Measurements from ENCODE around the gene GRAMD2B. TPM values are rescaled to one million over a fixed set of nuclear protein-coding genes. Genes with fewer than 3 reads are reported as not detected.
"Not testable (repeated sequence)": the region's sequence is repeated elsewhere in the genome, so short reads cannot be mapped to it uniquely, and the experiment has no call there.

Gene GRAMD2B
- total and polyA plus RNA-seq, 2 experiments from 2014 or later = 90.4 to 128 TPM

GRCh38 chr5:126468091-126468490 lies 44.9 kb downstream of the GRAMD2B start:
- no peaks in the 10 kb centered on the region for H3K9me2 ChIP-seq (ENCODE audit: insufficient read depth)
- peak overlapping the region; percentile 91 for H3K27ac ChIP-seq
- no peak overlapping the region for H2AFZ ChIP-seq
- TF ChIP-seq EZH2phosphoT487 (IDR thresholded peaks at IDR 0.05; ENCODE audit: insufficient read depth, low read depth) (no peak), EZH2 (IDR thresholded peaks at IDR 0.05; ENCODE audit: insufficient read depth, poor library complexity, severe bottlenecking) (no peak)
- no peak for DNase-seq
- 96 to 99% methylated on average over 3 of the region's 3 CpGs for WGBS, 2 experiments (ENCODE audit: low coverage in 1 of 2, low lambda C conversion rate in 2 of 2, missing lambda C conversion rate in 2 of 2)
- H3K9ac ChIP-seq = no peak overlapping the region
- in situ Hi-C loops (cut with MboI) = no loop called here
- H3K4me2 ChIP-seq (ENCODE audit: unreplicated experiment) = no peak overlapping the region
- no peak overlapping the region for H3K4me3 ChIP-seq
- H3K4me1 ChIP-seq (ENCODE audit: insufficient read depth) = peaks cover 53% of the 10 kb centered on the region
- no peaks in the 10 kb centered on the region for H3K9me3 ChIP-seq (ENCODE audit: low read depth)
- no peaks in the 10 kb centered on the region for H3K27me3 ChIP-seq (replicated peaks; ENCODE audit: insufficient read depth)
- H3K36me3 ChIP-seq (ENCODE audit: low read depth) = peaks cover 71% of the 10 kb centered on the region
- H3F3A ChIP-seq (ENCODE audit: insufficient read depth) = peaks cover 90% of the 10 kb centered on the region
- H3K79me2 ChIP-seq (ENCODE audit: insufficient read depth) = peaks cover 68% of the 10 kb centered on the region
- no peaks in the 10 kb centered on the region for H4K20me1 ChIP-seq (ENCODE audit: insufficient read depth)

DNA sequence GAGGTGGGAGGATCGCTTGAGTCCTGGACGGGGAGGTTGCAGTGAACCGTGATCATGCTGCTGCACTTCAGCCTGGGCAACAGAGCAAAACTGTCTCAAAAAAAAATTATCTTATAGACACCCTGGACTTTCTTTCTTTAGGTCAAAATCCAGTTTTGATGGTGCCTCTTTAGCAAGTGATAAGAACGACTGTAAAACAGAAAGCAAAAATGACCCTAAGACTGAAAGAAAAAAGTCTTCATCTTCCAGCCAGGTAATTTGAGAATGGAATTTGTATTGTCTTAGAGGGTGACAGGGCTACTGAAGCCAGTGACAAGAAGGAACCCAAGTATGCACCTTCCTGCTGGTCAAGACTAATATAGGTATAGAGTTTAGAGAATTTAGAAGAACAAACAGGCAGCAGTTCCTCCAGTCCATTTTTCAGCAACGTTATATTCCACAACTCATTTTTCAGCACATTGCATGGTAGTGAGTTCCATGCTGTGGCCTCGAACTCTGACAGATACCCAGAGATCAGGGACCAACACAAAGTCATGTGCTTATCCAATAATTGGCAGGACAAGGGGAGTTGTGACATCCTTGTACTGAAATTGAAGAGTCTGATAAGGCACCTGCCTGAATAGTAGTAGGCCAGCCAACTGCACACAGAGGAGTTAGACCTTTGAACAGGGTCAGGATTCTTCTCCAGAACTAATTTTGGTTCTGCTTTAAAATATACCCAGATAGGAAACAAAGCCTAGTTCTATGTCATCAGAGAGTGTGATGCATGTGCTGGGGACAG lies 46.5 kb downstream of the GRAMD2B start:
- TF ChIP-seq EZH2phosphoT487 (IDR thresholded peaks at IDR 0.05; ENCODE audit: insufficient read depth, low read depth) (no peak), EZH2 (IDR thresholded peaks at IDR 0.05; ENCODE audit: insufficient read depth, poor library complexity, severe bottlenecking) (no peak)
- in situ Hi-C loops (cut with MboI) = no loop called here
- Histone ChIP-seq H3K36me3 (ENCODE audit: low read depth) (peaks cover 78% of the 10 kb centered on the region), H3K27ac (peak overlapping the region; percentile 91), H3K4me1 (ENCODE audit: insufficient read depth) (peaks cover 69% of the 10 kb centered on the region), H3K9me3 (ENCODE audit: low read depth) (no peaks in the 10 kb centered on the region), H3K9me2 (ENCODE audit: insufficient read depth) (no peaks in the 10 kb centered on the region), H3K4me3 (no peak overlapping the region), H3K9ac (no peak overlapping the region), H3F3A (ENCODE audit: insufficient read depth) (peaks cover 92% of the 10 kb centered on the region), H3K27me3 (replicated peaks; ENCODE audit: insufficient read depth) (no peaks in the 10 kb centered on the region), H4K20me1 (ENCODE audit: insufficient read depth) (no peaks in the 10 kb centered on the region), H3K4me2 (ENCODE audit: unreplicated experiment) (no peak overlapping the region), H2AFZ (no peak overlapping the region), H3K79me2 (ENCODE audit: insufficient read depth) (peaks cover 66% of the 10 kb centered on the region)
- 89 to 92% methylated on average over 6 of the region's 6 CpGs for WGBS, 2 experiments (ENCODE audit: low coverage in 1 of 2, low lambda C conversion rate in 2 of 2, missing lambda C conversion rate in 2 of 2)
- DNase-seq = no peak

GRCh38 chr5:126470529-126470928 lies 47.3 kb downstream of the GRAMD2B start:
- H3K4me3 ChIP-seq; in situ Hi-C loops (cut with MboI); H3K9me2 ChIP-seq (ENCODE audit: insufficient read depth); H3K27me3 ChIP-seq (replicated peaks; ENCODE audit: insufficient read depth); H3K9me3 ChIP-seq (ENCODE audit: low read depth); H2AFZ ChIP-seq; H4K20me1 ChIP-seq (ENCODE audit: insufficient read depth): not testable (repeated sequence)
- Histone ChIP-seq H3K4me2 (ENCODE audit: unreplicated experiment) (peak overlapping the region; percentile 15), H3K4me1 (ENCODE audit: insufficient read depth) (peaks cover 77% of the 10 kb centered on the region), H3K9ac (peak overlapping the region; percentile 55), H3K79me2 (ENCODE audit: insufficient read depth) (peaks cover 66% of the 10 kb centered on the region), H3F3A (ENCODE audit: insufficient read depth) (peaks cover 90% of the 10 kb centered on the region), H3K27ac (peak overlapping the region; percentile 91), H3K36me3 (ENCODE audit: low read depth) (peaks cover 81% of the 10 kb centered on the region)
- WGBS, 2 experiments (ENCODE audit: low coverage in 1 of 2, low lambda C conversion rate in 2 of 2, missing lambda C conversion rate in 2 of 2) = 1 to 2% methylated on average over 6 of the region's 6 CpGs
- DNase-seq = peak; percentile 80

GRCh38 chr5:126471247-126471646 lies 48.0 kb downstream of the GRAMD2B start:
- peak overlapping the region; percentile 91 for H3K27ac ChIP-seq
- in situ Hi-C loops (cut with MboI) = no loop called here

More at GRCh38 chr5:126471247-126471646, 48.0 kb downstream of the GRAMD2B start:
- Histone ChIP-seq H2AFZ (no peak overlapping the region), H4K20me1 (ENCODE audit: insufficient read depth) (no peaks in the 10 kb centered on the region), H3K9me3 (ENCODE audit: low read depth) (no peaks in the 10 kb centered on the region), H3K4me3 (no peak overlapping the region), H3K4me1 (ENCODE audit: insufficient read depth) (peaks cover 78% of the 10 kb centered on the region), H3K4me2 (ENCODE audit: unreplicated experiment) (peak overlapping the region; percentile 15), H3K27me3 (replicated peaks; ENCODE audit: insufficient read depth) (no peaks in the 10 kb centered on the region), H3K9ac (peak overlapping the region; percentile 55), H3F3A (ENCODE audit: insufficient read depth) (peaks cover 87% of the 10 kb centered on the region), H3K36me3 (ENCODE audit: low read depth) (peaks cover 78% of the 10 kb centered on the region), H3K79me2 (ENCODE audit: insufficient read depth) (peaks cover 66% of the 10 kb centered on the region), H3K9me2 (ENCODE audit: insufficient read depth) (no peaks in the 10 kb centered on the region)
- WGBS, 2 experiments (ENCODE audit: low coverage in 1 of 2, low lambda C conversion rate in 2 of 2, missing lambda C conversion rate in 2 of 2) = 64 to 75% methylated on average over 3 of the region's 3 CpGs
- TF ChIP-seq EZH2 (IDR thresholded peaks at IDR 0.05; ENCODE audit: insufficient read depth, poor library complexity, severe bottlenecking) = no peak
- no peak for TF ChIP-seq EZH2phosphoT487 (IDR thresholded peaks at IDR 0.05; ENCODE audit: insufficient read depth, low read depth)
- DNase-seq = no peak

All from GM23248 (cell line).